ENCODE data around the gene SIRPB1.
"Not testable (repeated sequence)": the region's sequence is repeated elsewhere in the genome, so short reads cannot be mapped to it uniquely, and the experiment has no call there.

SIRPB1 gene

DNA sequence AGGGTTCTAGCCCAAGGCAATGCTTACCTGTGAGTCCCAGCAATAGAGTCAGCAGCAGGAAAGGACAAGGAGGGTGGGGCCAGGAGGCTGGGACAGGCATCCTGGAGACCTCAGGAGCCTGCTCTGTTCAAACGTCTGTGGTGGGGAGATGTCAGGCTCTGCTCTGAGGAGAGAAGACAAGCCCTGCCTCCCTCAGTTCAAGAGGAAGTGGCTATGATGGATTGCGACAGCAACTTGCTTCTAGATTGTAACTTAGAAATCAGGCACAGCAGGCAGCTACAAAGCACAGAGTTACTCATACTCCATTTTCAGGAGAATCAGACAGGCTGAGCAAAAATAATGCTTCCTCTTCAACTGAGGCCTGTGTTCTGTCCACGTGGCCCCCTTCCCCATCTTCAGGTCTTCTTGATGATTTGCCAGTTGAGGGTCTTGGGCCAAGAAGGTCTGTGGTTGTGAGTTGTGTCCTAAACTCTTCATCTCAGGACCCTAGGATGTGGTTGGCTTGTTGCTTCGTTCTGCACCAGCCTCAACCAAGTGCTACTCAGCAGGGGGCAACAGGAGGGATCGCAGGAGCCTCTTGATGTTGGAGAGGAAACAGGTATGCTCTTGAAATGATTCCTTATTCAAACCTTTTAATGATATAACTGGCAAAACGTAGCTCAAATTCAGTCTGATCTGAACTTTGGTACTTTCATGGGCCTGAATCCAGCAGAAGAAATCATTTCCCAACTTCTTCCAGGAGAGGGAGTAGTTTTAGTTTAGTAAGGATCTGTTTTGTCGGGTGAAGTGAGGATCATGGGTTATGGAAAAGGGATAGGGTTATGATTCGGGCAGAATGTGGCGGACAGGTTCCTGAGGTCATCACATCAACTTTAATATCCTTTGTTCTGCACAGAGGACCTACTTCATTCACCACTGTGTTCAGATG lies 31.0 kb downstream of the SIRPB1 start:
- DNase-seq (ENCODE audit: low read depth), result no peak

DNA sequence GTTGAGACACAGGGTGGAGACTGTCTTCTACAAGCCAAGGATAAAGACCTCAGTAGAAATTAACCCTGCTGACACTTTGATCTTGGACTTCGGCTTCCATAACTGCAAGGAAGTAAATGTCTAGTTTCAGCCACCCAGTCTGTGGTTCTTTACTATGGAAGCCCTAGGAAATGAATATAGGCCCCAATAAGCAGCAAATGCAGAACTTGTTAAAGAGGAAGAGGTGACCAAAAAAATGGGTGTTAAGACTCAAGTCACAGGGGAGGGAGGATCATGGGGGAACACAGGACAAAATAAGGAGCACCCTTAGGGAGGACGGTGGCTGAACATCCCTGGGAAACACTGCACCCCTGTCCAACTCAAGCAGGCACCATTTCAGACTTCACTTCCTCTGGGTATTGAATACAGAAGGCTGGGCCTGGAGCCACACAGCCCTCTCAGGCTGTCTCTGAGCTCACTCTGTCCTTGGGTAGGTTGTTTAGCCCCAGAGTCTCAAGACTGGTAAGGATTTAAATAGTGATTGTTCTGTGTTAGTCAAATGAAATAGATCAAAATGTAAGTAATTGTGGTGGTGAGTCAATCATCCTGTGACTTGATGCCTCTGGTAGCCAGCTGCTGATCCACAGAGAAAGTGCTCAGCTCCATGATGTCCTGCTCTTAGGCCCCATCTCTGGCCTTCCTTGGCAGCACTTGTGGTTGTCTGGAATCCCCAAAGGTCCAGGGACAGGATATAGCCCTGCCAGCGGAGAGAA lies 31.9 kb downstream of the SIRPB1 start:
- DNase-seq (ENCODE audit: low read depth), result no peak

- no peak for DNase-seq (ENCODE audit: low read depth)
Observed at GRCh38 chr20:1579488-1579887, 40.3 kb downstream of the SIRPB1 start.

DNA sequence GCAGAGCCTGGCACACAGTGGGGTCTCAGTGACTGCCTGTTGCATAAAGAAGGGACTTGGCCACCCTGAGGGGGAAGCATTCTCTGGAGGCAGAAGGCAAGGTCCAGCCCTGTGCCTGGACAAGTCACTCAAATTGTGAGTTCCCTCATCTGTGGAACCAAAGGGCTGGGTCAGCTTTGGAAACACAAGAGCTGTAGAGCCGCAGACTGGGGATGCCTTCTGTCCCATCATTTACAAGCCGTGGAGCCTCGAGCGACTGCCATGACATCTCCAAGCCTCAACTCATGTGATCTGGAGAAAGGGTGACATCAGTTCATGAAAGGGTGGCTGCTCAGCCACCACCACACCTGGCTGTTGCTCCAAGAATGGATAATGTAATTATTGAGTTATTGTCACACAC lies 41.9 kb downstream of the SIRPB1 start:
- no peak for DNase-seq (ENCODE audit: low read depth)

GRCh38 chr20:1577313-1577712 lies 42.5 kb downstream of the SIRPB1 start:
- not testable (repeated sequence) for DNase-seq (ENCODE audit: low read depth)

GRCh38 chr20:1576641-1577040 lies 43.2 kb downstream of the SIRPB1 start:
- DNase-seq (ENCODE audit: low read depth), result no peak

- DNase-seq (ENCODE audit: low read depth), result not testable (repeated sequence)
Observed at GRCh38 chr20:1576003-1576402, 43.8 kb downstream of the SIRPB1 start.

- not testable (repeated sequence) for DNase-seq (ENCODE audit: low read depth)
Observed at GRCh38 chr20:1571583-1571982, 48.2 kb downstream of the SIRPB1 start.

Measured in stimulated activated CD8-positive, alpha-beta memory T cell treated with anti-CD3 and anti-CD28 coated beads, Interleukin-12 subunit alpha, Interleukin-12 subunit beta, amount 100 ng/mL, for 4 hours (primary cell).